HEK293 (cell line): Measurements from ENCODE around the gene SUPT3H.

Experiments
- CTCF ChIA-PET: fragments of 350-600 bp; formaldehyde crosslinking; extraction: SDS; loops from one replicate; lab custom pipeline; 2021; ENCODE audit warnings: antibody characterized with exemption; lab: Yijun Ruan, JAX
- POLR2A ChIA-PET: fragments of 300-600 bp; formaldehyde crosslinking; extraction: SDS; loops from one replicate; lab custom pipeline; 2020; ENCODE audit warnings: antibody characterized with exemption, inconsistent platforms; lab: Yijun Ruan, JAX
- H3K27ac ChIP-seq: fragments of 200-500 bp; sonication (Bioruptor generic); 2 replicates; pipeline ENCODE4 v1.5.1; 2014; ENCODE audit warnings: low read depth, low read length, control low read depth, inconsistent platforms; ENCODE audit errors: extremely low read depth
- H3K36me3 ChIP-seq, 2 experiments: fragments of 200-500 bp in 1 of 2; sonication (Bioruptor generic) in 1 of 2; 1 replicate in 1 of 2; 2 replicates in 1 of 2; pipeline ENCODE4 v1.5.1; 2014 to 2017; ENCODE audit warnings: inconsistent platforms in 2 of 2, low read length in 2 of 2; ENCODE audit not compliant: control insufficient read depth in 2 of 2, insufficient read depth in 1 of 2
- H3K4me1 ChIP-seq: fragments of 200-500 bp; sonication (Bioruptor generic); 2 replicates; pipeline ENCODE4 v1.5.1; 2014; ENCODE audit warnings: mild to moderate bottlenecking, low read length, inconsistent platforms; ENCODE audit not compliant: control insufficient read depth, insufficient read depth
- H3K4me3 ChIP-seq: 2 replicates; pipeline ENCODE4 v1.5.1; 2011; ENCODE audit warnings: low read depth, mild to moderate bottlenecking, control low read depth, low read length, moderate library complexity
- H3K9me3 ChIP-seq: fragments of 200-500 bp; sonication (Bioruptor generic); 2 replicates; pipeline ENCODE4 v1.5.1; 2014; ENCODE audit warnings: low read depth, low read length, inconsistent platforms; ENCODE audit not compliant: control insufficient read depth, insufficient read depth
- BCL11A ChIP-seq: fragments of 450-650 bp; formaldehyde crosslinking; IDR thresholded peaks from 2 replicates; pipeline ENCODE4 v1.5.1; 2016; ENCODE audit warnings: low read depth, missing biosample characterization, missing genetic modification characterization
- GFI1B ChIP-seq: fragments of 450-650 bp; formaldehyde crosslinking; IDR thresholded peaks from 2 replicates; pipeline ENCODE4 v1.5.1; 2016; ENCODE audit warnings: missing biosample characterization, missing genetic modification characterization
- MYNN ChIP-seq: fragments of 450-650 bp; formaldehyde crosslinking; IDR thresholded peaks from 2 replicates; pipeline ENCODE4 v1.5.1; 2016; ENCODE audit warnings: missing biosample characterization, missing genetic modification characterization, borderline replicate concordance
- PATZ1 ChIP-seq: fragments of 450-650 bp; formaldehyde crosslinking; IDR thresholded peaks from 2 replicates; pipeline ENCODE4 v1.5.1; 2016; ENCODE audit warnings: missing biosample characterization, missing genetic modification characterization
- PRDM6 ChIP-seq: fragments of 450-650 bp; formaldehyde crosslinking; IDR thresholded peaks from 2 replicates; pipeline ENCODE4 v1.5.1; 2017; ENCODE audit warnings: missing biosample characterization, missing genetic modification characterization
- SETDB1 ChIP-seq: IDR thresholded peaks from one replicate; pipeline ENCODE4 v1.6.1; 2017; ENCODE audit warnings: mild to moderate bottlenecking, low read length, moderate library complexity, mixed read lengths; ENCODE audit not compliant: insufficient read length
- TRIM28 ChIP-seq: IDR thresholded peaks from 2 replicates; pipeline ENCODE4 v1.6.1; 2011; ENCODE audit warnings: low read length, control low read depth, borderline replicate concordance
- WT1 ChIP-seq: fragments of 450-650 bp; formaldehyde crosslinking; IDR thresholded peaks from 2 replicates; pipeline ENCODE4 v1.5.1; 2016; ENCODE audit warnings: missing biosample characterization, missing genetic modification characterization
- ZBTB7A ChIP-seq: fragments of 450-650 bp; formaldehyde crosslinking; IDR thresholded peaks from 2 replicates; pipeline ENCODE4 v1.5.1; 2016; ENCODE audit warnings: low read depth, missing biosample characterization, missing genetic modification characterization
- ZFHX2 ChIP-seq: fragments of 450-650 bp; formaldehyde crosslinking; conservative IDR thresholded peaks from 2 replicates; pipeline ENCODE4 v1.5.1; 2016; ENCODE audit warnings: missing biosample characterization, missing genetic modification characterization
- ZNF112 ChIP-seq: fragments of 450-650 bp; formaldehyde crosslinking; IDR thresholded peaks from 2 replicates; pipeline ENCODE4 v1.5.0; 2017; ENCODE audit warnings: missing biosample characterization, missing genetic modification characterization
- ZNF133 ChIP-seq: fragments of 450-650 bp; formaldehyde crosslinking; IDR thresholded peaks from 2 replicates; pipeline ENCODE4 v1.5.1; 2016; ENCODE audit warnings: missing biosample characterization, missing genetic modification characterization
- ZNF138 ChIP-seq: fragments of 450-650 bp; formaldehyde crosslinking; IDR thresholded peaks from 2 replicates; pipeline ENCODE4 v1.5.1; 2016; ENCODE audit warnings: missing biosample characterization, missing genetic modification characterization, borderline replicate concordance
- ZNF155 ChIP-seq: fragments of 450-650 bp; formaldehyde crosslinking; IDR thresholded peaks from 2 replicates; pipeline ENCODE4 v1.5.1; 2016; ENCODE audit warnings: missing biosample characterization, missing genetic modification characterization
- ZNF16 ChIP-seq: fragments of 450-650 bp; formaldehyde crosslinking; IDR thresholded peaks from 2 replicates; pipeline ENCODE4 v1.5.1; 2016; ENCODE audit warnings: low read depth, missing biosample characterization, missing genetic modification characterization
- ZNF174 ChIP-seq: fragments of 450-650 bp; formaldehyde crosslinking; IDR thresholded peaks from 2 replicates; pipeline ENCODE4 v1.5.0; 2017; ENCODE audit warnings: missing biosample characterization, mild to moderate bottlenecking, missing genetic modification characterization
- ZNF223 ChIP-seq: fragments of 450-650 bp; formaldehyde crosslinking; IDR thresholded peaks from 2 replicates; pipeline ENCODE4 v1.5.1; 2016; ENCODE audit warnings: missing biosample characterization, missing genetic modification characterization
- ZNF394 ChIP-seq: fragments of 450-650 bp; formaldehyde crosslinking; IDR thresholded peaks from 2 replicates; pipeline ENCODE4 v1.5.1; 2016; ENCODE audit warnings: missing biosample characterization, missing genetic modification characterization, mild to moderate bottlenecking, moderate library complexity, borderline replicate concordance
- ZNF423 ChIP-seq: fragments of 450-650 bp; formaldehyde crosslinking; IDR thresholded peaks from 2 replicates; pipeline ENCODE4 v1.5.1; 2016; ENCODE audit warnings: missing biosample characterization, missing genetic modification characterization
- ZNF433 ChIP-seq: fragments of 450-650 bp; formaldehyde crosslinking; IDR thresholded peaks from 2 replicates; pipeline ENCODE4 v1.5.1; 2016; ENCODE audit warnings: missing biosample characterization, missing genetic modification characterization, low read depth
- ZNF529 ChIP-seq: fragments of 450-650 bp; formaldehyde crosslinking; IDR thresholded peaks from 2 replicates; pipeline ENCODE4 v1.5.1; 2017; ENCODE audit warnings: missing genetic modification characterization, missing biosample characterization; ENCODE audit not compliant: insufficient replicate concordance
- ZNF548 ChIP-seq: fragments of 450-650 bp; formaldehyde crosslinking; IDR thresholded peaks from 2 replicates; pipeline ENCODE4 v1.5.1; 2016; ENCODE audit warnings: missing biosample characterization, missing genetic modification characterization
- ZNF610 ChIP-seq: fragments of 450-650 bp; formaldehyde crosslinking; IDR thresholded peaks from 2 replicates; pipeline ENCODE4 v1.5.1; 2016; ENCODE audit warnings: missing biosample characterization, missing genetic modification characterization, borderline replicate concordance
- ZNF621 ChIP-seq: fragments of 450-650 bp; formaldehyde crosslinking; IDR thresholded peaks from 2 replicates; pipeline ENCODE4 v1.5.1; 2017; ENCODE audit warnings: missing biosample characterization, missing genetic modification characterization
- ZNF692 ChIP-seq: fragments of 450-650 bp; formaldehyde crosslinking; IDR thresholded peaks from 2 replicates; pipeline ENCODE4 v1.5.1; 2016; ENCODE audit warnings: missing biosample characterization, missing genetic modification characterization
- ZNF76 ChIP-seq: fragments of 450-650 bp; formaldehyde crosslinking; IDR thresholded peaks from 2 replicates; pipeline ENCODE4; 2016; ENCODE audit warnings: low read depth, missing biosample characterization, missing genetic modification characterization, borderline replicate concordance
- ZNF768 ChIP-seq: fragments of 450-650 bp; formaldehyde crosslinking; IDR thresholded peaks from 2 replicates; pipeline ENCODE4 v1.5.1; 2018; ENCODE audit warnings: missing biosample characterization, mild to moderate bottlenecking, missing genetic modification characterization
- ZNF791 ChIP-seq: fragments of 450-650 bp; formaldehyde crosslinking; IDR thresholded peaks from 2 replicates; pipeline ENCODE4 v1.5.1; 2016; ENCODE audit warnings: missing biosample characterization, missing genetic modification characterization
- ZNF843 ChIP-seq: fragments of 450-650 bp; formaldehyde crosslinking; IDR thresholded peaks from 2 replicates; pipeline ENCODE4 v1.5.1; 2016; ENCODE audit warnings: missing biosample characterization, missing genetic modification characterization
- TF ChIP-seq, protein P1 (sequence below): fragments of 450-650 bp; formaldehyde crosslinking; IDR thresholded peaks from 2 replicates; pipeline ENCODE4 v1.5.1; 2016; ENCODE audit warnings: missing biosample characterization, missing genetic modification characterization

SUPT3H gene

GRCh38 chr6:45215759-45216158 is 162.0 kb downstream of the SUPT3H start:
- no peaks in the 10 kb centered on the region for H3K36me3 ChIP-seq
- CTCF ChIA-PET: interaction anchor here (1.2 kb wide), 1 partner anchor 585 kb away, joined by 3 read pairs; no protein-coding TSS in a partner anchor
- no peaks in the 10 kb centered on the region for H3K9me3 ChIP-seq
- no peak overlapping the region for H3K27ac ChIP-seq
- TF ChIP-seq ZNF610 (tag by site-specific recombination): no peak
- peak; percentile 86 for TF ChIP-seq TRIM28
- peak; percentile 76; the same call in 1 of the 2 replicates for TF ChIP-seq ZNF791
- no peak for TF ChIP-seq ZNF112
- no peak for TF ChIP-seq ZNF548 (tag by site-specific recombination)
- TF ChIP-seq ZNF223 (tag by site-specific recombination): no peak
- TF ChIP-seq ZBTB7A: no peak
- TF ChIP-seq ZNF621 (tag by site-specific recombination): no peak
- no peak for TF ChIP-seq ZNF394 (tag by site-specific recombination)
- no peak for TF ChIP-seq ZNF155
- no peak for TF ChIP-seq MYNN (tag by site-specific recombination)
- TF ChIP-seq, protein P1, sequence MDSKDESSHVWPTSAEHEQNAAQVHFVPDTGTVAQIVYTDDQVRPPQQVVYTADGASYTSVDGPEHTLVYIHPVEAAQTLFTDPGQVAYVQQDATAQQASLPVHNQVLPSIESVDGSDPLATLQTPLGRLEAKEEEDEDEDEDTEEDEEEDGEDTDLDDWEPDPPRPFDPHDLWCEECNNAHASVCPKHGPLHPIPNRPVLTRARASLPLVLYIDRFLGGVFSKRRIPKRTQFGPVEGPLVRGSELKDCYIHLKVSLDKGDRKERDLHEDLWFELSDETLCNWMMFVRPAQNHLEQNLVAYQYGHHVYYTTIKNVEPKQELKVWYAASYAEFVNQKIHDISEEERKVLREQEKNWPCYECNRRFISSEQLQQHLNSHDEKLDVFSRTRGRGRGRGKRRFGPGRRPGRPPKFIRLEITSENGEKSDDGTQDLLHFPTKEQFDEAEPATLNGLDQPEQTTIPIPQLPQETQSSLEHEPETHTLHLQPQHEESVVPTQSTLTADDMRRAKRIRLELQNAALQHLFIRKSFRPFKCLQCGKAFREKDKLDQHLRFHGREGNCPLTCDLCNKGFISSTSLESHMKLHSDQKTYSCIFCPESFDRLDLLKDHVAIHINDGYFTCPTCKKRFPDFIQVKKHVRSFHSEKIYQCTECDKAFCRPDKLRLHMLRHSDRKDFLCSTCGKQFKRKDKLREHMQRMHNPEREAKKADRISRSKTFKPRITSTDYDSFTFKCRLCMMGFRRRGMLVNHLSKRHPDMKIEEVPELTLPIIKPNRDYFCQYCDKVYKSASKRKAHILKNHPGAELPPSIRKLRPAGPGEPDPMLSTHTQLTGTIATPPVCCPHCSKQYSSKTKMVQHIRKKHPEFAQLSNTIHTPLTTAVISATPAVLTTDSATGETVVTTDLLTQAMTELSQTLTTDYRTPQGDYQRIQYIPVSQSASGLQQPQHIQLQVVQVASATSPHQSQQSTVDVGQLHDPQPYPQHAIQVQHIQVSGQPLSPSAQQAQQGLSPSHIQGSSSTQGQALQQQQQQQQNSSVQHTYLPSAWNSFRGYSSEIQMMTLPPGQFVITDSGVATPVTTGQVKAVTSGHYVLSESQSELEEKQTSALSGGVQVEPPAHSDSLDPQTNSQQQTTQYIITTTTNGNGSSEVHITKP (tag by site-specific recombination): no peak
- TF ChIP-seq PATZ1: no peak
- peak; percentile 42 for TF ChIP-seq SETDB1
- TF ChIP-seq ZNF423 (tag by site-specific recombination): no peak
- no peak for TF ChIP-seq ZNF138 (tag by site-specific recombination)
- no peak for TF ChIP-seq ZFHX2 (tag by site-specific recombination)
- TF ChIP-seq ZNF529 (tag by site-specific recombination): no peak
- TF ChIP-seq WT1: no peak
- no peak for TF ChIP-seq ZNF692
- TF ChIP-seq BCL11A (tag by site-specific recombination): no peak
- no peak overlapping the region for H3K4me3 ChIP-seq
- POLR2A ChIA-PET: no interaction called here
- H3K4me1 ChIP-seq: no peaks in the 10 kb centered on the region

DNA sequence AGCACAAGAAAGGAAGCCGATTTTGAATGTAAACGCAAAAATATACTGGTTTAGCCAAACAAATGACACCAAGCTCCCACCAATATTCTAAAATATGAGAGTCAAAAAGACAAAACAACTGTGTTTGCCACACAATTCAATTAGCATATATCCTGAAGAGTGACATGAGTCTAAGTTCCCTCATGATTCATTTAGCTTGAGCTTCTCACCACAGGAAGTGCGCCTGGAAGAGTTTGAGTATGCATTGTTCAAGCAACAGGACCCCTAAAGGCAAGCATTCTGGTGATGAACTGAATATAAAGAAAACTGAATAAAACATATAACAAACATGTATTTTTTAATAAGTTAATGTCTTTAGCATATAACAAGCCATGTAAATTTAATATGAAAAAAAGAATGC is 164.8 kb downstream of the SUPT3H start:
- H3K27ac ChIP-seq: no peak overlapping the region
- ChIA-PET CTCF (no interaction called here), POLR2A (no interaction called here)
- no peaks in the 10 kb centered on the region for H3K36me3 ChIP-seq
- no peaks in the 10 kb centered on the region for H3K4me1 ChIP-seq
- TF ChIP-seq ZNF843 (tag by site-specific recombination) (no peak), GFI1B (tag by site-specific recombination) (no peak), ZNF174 (tag by site-specific recombination) (no peak), ZNF433 (tag by site-specific recombination) (no peak), ZNF16 (no peak), PRDM6 (tag by site-specific recombination) (no peak), ZNF76 (tag by site-specific recombination) (no peak), ZNF133 (tag by site-specific recombination) (no peak), SETDB1 (no peak), ZNF768 (tag by site-specific recombination) (no peak)
- no peak overlapping the region for H3K4me3 ChIP-seq
- no peaks in the 10 kb centered on the region for H3K9me3 ChIP-seq
